ENCODE data around the gene CCSAP. TPM values are rescaled to one million over a fixed set of nuclear protein-coding genes. Genes with fewer than 3 reads are reported as not detected.
"Not testable (repeated sequence)": the region's sequence is repeated elsewhere in the genome, so short reads cannot be mapped to it uniquely, and the experiment has no call there.

Gene CCSAP
- total RNA-seq, 2 experiments from 2014 or later: 10.5 to 10.8 TPM

DNA sequence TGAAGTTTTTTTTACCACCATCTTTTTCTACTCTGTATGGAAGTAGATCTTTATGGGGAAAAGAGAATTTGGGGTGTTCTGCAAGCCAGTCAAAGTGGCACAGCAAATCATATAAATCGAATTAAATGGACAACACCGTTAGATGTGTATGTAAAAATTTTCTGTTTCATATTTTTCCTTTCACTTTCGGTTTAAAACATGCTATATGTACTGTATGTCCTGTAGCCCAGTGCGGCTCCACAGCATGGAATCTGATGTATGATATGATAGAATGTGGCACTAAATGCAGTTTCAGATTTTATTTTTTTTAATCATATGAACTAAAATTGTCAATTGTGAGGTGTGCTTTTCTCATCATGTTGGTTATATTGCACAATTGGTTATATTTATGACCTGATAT, 39.0 kb downstream of the CCSAP start:
- DNase-seq: no peak
- Mint-ChIP-seq H3K4me1 (peaks cover 9% of the 10 kb centered on the region), H3K4me3 (no peak overlapping the region), H3K9me3 (no peaks in the 10 kb centered on the region), H3K27me3 (no peaks in the 10 kb centered on the region), H3K36me3 (peaks cover 39% of the 10 kb centered on the region), H3K27ac (no peak overlapping the region)
- POLR2A ChIA-PET: no interaction called here
- ATAC-seq (ENCODE audit: low read depth): no peak

DNA sequence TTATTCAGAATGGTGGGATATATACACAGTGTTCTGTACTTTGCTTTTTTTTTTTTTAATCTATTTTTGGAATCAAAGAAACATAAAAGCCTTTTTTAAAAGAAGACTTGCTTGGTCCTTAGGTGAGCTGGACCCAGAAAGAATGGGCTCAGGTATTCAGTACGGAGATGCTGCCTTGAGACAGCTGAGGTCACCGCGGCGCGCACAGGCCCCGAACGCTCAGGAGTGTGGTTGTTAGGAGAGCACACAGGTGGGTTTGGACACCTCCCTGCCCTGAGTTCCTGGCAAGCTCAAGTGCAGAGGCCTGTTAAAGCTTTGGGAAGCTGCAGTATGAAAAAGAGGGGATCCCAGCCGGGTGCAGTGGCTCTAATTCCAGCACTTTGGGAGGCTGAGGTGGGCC, 40.1 kb downstream of the CCSAP start:
- Mint-ChIP-seq H3K27ac (peak overlapping the region; percentile 10), H3K4me1 (peaks cover 9% of the 10 kb centered on the region), H3K9me3 (no peaks in the 10 kb centered on the region), H3K27me3 (no peaks in the 10 kb centered on the region), H3K36me3 (peaks cover 34% of the 10 kb centered on the region), H3K4me3 (no peak overlapping the region)
- DNase-seq (no peak), ATAC-seq (ENCODE audit: low read depth) (no peak)
- POLR2A ChIA-PET: no interaction called here

DNA sequence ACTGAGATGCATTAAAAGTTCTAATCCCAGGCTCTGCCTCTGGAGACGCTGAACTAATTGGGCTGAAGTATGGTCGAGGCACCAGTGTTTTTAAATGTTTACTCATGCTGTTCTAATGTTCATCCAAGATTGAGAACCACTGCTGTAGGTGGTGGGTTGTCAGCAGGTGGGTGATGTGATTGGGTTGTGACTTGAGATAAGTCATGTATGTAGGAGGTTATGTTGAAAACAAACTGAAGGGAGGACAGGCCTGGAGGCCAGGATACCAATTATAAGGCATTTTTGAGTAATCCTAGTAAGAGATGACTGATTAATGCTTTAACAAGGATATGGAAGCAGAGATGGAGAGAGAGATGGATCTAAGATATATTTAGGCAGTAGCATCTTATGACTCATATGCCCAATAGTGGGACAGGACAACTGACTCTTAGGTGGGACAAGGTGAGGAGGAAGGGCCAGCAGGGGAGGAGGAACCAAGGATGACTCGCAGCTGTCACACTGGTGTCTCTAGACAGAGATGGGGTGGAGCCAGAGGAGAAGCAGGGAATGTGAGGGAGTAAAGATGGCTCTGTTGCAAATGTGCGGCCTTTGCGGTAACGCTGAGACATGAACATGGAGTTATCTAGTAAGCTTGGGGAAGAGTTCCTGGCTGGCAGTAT, 42.6 kb downstream of the CCSAP start:
- Mint-ChIP-seq H3K27ac (no peak overlapping the region), H3K4me1 (peaks cover 7% of the 10 kb centered on the region), H3K27me3 (no peaks in the 10 kb centered on the region), H3K4me3 (no peak overlapping the region), H3K36me3 (peaks cover 32% of the 10 kb centered on the region), H3K9me3 (no peaks in the 10 kb centered on the region)
- DNase-seq: no peak
- no peak for ATAC-seq (ENCODE audit: low read depth)
- POLR2A ChIA-PET: no interaction called here

DNA sequence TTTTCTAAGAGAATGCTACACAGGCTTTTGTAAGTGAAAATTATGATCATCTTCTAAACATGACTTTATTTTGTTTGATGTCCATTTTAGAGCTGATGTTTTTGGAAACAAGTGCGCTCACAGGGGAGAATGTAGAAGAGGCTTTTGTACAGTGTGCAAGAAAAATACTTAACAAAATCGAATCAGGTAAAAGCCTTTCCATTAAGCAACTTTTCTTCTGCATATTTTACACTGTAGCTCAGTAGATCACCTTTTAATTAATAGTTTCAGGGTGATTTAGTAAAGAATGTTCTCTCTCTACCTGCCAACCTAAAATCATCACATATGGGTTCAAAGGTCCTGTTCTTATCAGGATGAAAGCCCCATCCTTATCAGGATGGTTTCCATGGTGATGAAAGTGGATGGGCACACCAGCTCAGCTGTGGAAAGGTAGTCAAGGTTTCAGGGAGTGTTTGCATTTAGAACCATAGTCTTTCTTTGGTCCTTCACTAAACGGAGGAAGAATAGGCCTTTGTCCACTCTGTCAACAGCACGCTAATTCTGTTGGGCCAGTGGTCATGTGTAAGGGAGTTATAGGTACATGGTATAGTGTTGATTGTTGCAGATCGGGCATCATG, 43.9 kb downstream of the CCSAP start:
- Mint-ChIP-seq H3K27me3 (no peaks in the 10 kb centered on the region), H3K36me3 (peaks cover 32% of the 10 kb centered on the region), H3K4me3 (no peak overlapping the region), H3K4me1 (no peaks in the 10 kb centered on the region), H3K27ac (no peak overlapping the region), H3K9me3 (no peaks in the 10 kb centered on the region)
- DNase-seq (no peak), ATAC-seq (ENCODE audit: low read depth) (no peak)
- POLR2A ChIA-PET: no interaction called here

DNA sequence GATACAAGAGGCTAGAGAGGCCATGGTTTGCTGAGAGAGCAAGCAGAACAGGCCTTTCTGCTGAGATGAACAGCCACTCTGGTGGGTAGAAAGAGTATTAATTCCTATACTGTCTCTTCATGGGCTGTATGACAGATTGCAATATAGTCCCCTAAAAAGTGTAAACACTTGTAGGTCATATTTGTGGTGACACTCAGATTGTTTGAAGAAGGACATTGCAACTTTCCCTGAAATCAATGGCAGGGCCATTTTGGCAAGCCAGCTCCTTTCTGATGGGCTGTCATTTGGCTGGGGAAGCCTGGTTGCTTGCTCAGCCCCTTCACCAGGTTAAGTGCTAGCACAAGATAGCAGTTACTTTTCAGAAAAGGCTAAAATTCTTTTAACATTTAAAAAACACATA, 44.4 kb downstream of the CCSAP start:
- Mint-ChIP-seq H3K4me1 (no peaks in the 10 kb centered on the region), H3K4me3 (no peak overlapping the region), H3K27ac (no peak overlapping the region), H3K9me3 (no peaks in the 10 kb centered on the region), H3K36me3 (peaks cover 29% of the 10 kb centered on the region), H3K27me3 (no peaks in the 10 kb centered on the region)
- DNase-seq (no peak), ATAC-seq (ENCODE audit: low read depth) (no peak)
- POLR2A ChIA-PET: no interaction called here

DNA sequence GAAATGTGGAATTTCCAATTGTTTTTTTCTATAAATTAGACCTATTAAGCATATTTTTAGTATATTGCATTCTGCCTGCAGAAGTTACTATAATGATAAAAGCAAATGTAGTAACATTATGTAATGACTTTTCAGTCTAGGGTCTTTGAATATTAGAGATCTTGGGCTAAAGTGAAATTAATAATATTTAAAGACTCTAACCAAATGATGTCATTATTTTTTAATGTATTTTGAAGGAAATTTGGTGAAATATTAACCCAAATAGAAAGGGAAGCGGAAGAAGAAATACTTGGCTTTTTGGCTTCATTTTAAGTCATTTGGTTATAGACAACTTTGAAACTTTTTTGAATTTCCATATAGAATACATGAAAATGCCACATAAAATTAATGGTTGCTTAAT, 45.1 kb downstream of the CCSAP start:
- H3K36me3 Mint-ChIP-seq: peaks cover 23% of the 10 kb centered on the region
- no peak for ATAC-seq (ENCODE audit: low read depth)
- no peaks in the 10 kb centered on the region for H3K9me3 Mint-ChIP-seq
- no peak overlapping the region for H3K27ac Mint-ChIP-seq
- no peak for DNase-seq
- POLR2A ChIA-PET: no interaction called here
- no peaks in the 10 kb centered on the region for H3K4me1 Mint-ChIP-seq
- no peaks in the 10 kb centered on the region for H3K27me3 Mint-ChIP-seq
- H3K4me3 Mint-ChIP-seq: no peak overlapping the region

DNA sequence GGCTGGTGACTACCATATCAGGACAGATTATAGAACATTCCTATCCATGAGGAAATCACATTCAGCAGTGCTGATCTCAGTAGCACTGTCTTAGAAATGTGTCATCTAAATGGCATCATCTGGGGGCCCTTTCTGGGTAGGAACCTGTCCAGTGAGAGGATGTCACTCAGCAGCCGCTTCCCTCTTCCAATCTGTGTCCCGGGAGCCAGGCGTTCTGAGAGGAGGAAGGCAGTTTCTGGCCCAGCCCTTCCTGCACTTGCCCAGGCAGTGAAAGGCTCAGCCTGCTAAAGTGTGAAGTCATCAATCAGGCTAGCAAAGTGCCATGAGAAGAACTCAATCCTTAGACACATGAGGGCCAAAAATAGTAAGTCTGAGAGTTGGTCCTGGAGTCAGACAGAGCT, 46.3 kb downstream of the CCSAP start:
- Mint-ChIP-seq H3K27ac (no peak overlapping the region), H3K9me3 (peaks cover under 1% of the 10 kb centered on the region), H3K27me3 (no peaks in the 10 kb centered on the region), H3K36me3 (peaks cover 26% of the 10 kb centered on the region), H3K4me1 (no peaks in the 10 kb centered on the region), H3K4me3 (no peak overlapping the region)
- DNase-seq (no peak), ATAC-seq (ENCODE audit: low read depth) (no peak)
- POLR2A ChIA-PET: no interaction called here

DNA sequence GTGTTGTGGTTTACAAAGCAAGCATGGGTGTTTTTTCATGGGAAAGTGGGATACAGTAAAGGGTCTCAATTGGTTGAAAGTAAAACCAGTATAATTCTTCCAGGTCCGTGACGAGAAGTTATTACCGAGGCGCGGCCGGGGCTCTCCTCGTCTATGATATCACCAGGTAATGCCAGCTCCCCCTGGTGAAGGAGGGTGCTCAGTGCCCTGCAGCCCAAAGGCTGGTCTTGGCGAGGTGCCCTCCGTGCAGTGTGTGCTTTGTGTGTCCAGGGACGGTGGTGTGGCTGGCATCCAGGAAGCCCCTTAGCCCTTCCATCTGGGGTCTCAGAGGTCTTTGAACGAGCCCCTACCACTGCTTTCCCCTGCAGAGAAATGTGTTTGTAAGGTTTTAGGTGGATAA, 47.1 kb downstream of the CCSAP start:
- DNase-seq (no peak), ATAC-seq (ENCODE audit: low read depth) (no peak)
- Mint-ChIP-seq H3K36me3 (peaks cover 29% of the 10 kb centered on the region), H3K27me3 (no peaks in the 10 kb centered on the region), H3K9me3 (peaks cover 1% of the 10 kb centered on the region), H3K27ac (no peak overlapping the region), H3K4me3 (no peak overlapping the region), H3K4me1 (no peaks in the 10 kb centered on the region)
- POLR2A ChIA-PET: no interaction called here

DNA sequence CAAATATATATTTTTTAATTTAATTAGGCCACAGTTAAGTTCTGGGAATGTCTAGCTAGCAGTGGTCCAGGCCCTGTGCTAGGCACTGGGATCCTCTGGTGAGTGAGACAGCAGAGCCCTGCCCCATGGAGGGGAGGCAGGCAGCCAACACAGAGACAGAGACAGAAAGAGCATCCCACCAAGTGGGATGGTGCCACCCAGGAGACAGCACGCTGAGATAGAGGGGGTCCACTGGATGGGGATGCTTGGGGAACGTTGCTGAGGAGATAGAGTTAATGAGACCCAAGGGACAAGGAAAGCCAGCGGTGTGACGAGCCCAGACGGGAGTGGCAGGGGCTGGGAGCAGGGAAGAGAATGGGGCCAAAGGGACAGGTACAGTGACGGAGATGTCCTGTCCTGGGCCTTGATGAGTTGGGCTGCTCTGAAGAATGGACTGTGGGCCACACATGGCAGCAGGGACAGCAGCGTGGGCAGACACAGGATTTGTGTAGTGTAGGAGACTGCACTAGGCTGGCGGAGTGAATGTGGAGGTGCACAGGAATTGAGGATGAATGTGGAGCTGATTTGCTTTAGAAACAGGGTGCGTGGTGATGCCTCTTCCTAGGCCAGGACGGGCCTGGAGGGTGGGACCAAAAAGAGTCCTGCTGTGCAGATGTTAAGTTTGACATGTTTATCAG, 49.2 kb downstream of the CCSAP start:
- no peak for ATAC-seq (ENCODE audit: low read depth)
- no peaks in the 10 kb centered on the region for H3K27me3 Mint-ChIP-seq
- H3K4me1 Mint-ChIP-seq: peaks cover 2% of the 10 kb centered on the region
- H3K36me3 Mint-ChIP-seq: peaks cover 32% of the 10 kb centered on the region
- peaks cover 1% of the 10 kb centered on the region for H3K9me3 Mint-ChIP-seq
- no peak for DNase-seq
- POLR2A ChIA-PET: no interaction called here
- no peak overlapping the region for H3K4me3 Mint-ChIP-seq
- no peak overlapping the region for H3K27ac Mint-ChIP-seq

DNA sequence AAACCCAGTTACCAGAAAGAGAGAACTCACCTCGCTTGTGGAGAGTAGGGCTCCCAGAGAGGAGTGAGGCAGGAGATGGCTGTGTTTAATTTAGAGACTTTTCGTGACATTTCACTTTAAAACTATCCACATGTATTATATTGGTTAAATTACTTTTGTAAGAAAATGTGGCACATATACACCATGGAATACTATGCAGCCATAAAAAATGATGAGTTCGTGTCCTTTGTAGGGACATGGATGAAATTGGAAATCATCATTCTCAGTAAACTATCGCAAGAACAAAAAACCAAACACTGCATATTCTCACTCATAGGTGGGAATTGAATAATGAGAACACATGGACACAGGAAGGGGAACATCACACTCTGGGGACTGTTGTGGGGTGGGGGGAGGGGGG, 51.2 kb downstream of the CCSAP start:
- H3K4me3 Mint-ChIP-seq; ATAC-seq (ENCODE audit: low read depth); H3K27ac Mint-ChIP-seq; H3K27me3 Mint-ChIP-seq; H3K9me3 Mint-ChIP-seq; DNase-seq; POLR2A ChIA-PET; H3K4me1 Mint-ChIP-seq: not testable (repeated sequence)
- peaks cover 36% of the 10 kb centered on the region for H3K36me3 Mint-ChIP-seq

DNA sequence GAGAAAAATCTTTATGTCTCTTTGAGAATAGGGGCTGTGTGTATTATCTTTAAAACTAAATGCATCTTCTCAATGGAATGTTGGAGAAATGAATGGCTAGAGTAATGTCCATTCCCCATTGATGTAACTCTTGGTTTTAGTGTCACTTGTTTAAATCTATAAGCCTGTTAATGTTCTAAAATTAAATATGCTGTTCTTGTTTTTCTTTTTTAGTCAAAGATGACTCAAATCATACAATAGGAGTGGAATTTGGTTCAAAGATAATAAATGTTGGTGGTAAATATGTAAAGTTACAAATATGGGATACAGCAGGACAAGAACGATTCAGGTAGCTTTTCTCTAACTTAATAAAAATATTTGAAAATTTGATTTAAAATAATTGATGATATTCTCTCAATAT, 54.3 kb downstream of the CCSAP start:
- Mint-ChIP-seq H3K27me3 (no peaks in the 10 kb centered on the region), H3K9me3 (peaks cover 1% of the 10 kb centered on the region), H3K4me1 (peaks cover 7% of the 10 kb centered on the region), H3K36me3 (peaks cover 40% of the 10 kb centered on the region), H3K27ac (no peak overlapping the region), H3K4me3 (no peak overlapping the region)
- ATAC-seq (ENCODE audit: low read depth) (no peak), DNase-seq (no peak)
- POLR2A ChIA-PET: no interaction called here

DNA sequence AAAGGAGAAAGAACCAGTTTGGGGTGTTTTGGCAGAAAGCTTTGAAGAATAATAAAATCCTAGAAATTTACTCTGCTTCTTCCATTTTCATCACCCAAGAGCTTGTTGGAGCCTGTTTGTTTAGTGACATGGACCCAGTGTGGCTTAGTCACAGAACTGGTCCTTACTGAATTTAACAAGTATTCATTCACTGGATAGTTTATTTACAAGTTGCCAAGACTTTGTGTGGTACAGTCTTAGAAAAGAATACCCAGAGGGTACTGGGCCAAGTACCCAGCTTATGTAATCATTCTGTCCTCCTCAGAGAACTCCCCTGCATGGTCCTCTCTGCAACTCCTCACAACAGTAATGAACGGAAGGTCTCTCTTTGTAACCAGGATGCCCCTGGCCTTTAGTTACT, 55.6 kb downstream of the CCSAP start:
- Mint-ChIP-seq H3K27me3 (no peaks in the 10 kb centered on the region), H3K27ac (no peak overlapping the region), H3K36me3 (peaks cover 49% of the 10 kb centered on the region), H3K9me3 (peaks cover 1% of the 10 kb centered on the region), H3K4me1 (peaks cover 7% of the 10 kb centered on the region), H3K4me3 (no peak overlapping the region)
- ATAC-seq (ENCODE audit: low read depth) (no peak), DNase-seq (no peak)
- POLR2A ChIA-PET: no interaction called here

DNA sequence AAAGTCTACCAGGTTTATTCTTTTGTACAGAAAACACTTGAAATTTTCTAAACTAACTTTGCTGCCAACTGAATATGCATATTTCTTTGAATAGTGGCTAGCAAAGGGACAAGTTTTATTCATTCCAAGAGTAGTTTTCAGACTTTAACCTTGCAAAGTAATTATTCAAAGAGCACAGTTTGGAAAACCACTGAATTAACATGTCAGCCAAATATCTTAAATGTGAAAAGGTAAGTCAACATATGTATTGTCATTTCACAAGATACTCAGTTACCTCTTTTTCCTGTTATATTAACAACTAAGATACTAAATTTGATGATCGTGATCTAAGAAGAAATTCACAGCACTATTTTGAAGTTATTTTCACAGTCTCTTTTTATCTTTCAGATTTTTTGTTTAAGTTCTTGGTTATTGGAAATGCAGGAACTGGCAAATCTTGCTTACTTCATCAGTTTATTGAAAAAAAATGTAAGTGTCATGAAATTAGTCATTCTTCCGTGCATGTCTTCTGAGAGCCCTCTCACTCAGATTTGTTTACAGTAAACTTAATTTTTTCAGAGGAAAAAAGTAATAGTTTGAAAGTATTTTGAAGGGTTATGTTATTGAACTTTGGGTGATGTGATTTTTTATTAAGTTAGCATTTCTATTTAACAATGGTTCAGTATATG, 56.6 kb downstream of the CCSAP start:
- Mint-ChIP-seq H3K4me3 (no peak overlapping the region), H3K27ac (no peak overlapping the region), H3K27me3 (no peaks in the 10 kb centered on the region), H3K9me3 (no peaks in the 10 kb centered on the region), H3K4me1 (peaks cover 7% of the 10 kb centered on the region), H3K36me3 (peaks cover 44% of the 10 kb centered on the region)
- ATAC-seq (ENCODE audit: low read depth) (no peak), DNase-seq (no peak)
- POLR2A ChIA-PET: no interaction called here

DNA sequence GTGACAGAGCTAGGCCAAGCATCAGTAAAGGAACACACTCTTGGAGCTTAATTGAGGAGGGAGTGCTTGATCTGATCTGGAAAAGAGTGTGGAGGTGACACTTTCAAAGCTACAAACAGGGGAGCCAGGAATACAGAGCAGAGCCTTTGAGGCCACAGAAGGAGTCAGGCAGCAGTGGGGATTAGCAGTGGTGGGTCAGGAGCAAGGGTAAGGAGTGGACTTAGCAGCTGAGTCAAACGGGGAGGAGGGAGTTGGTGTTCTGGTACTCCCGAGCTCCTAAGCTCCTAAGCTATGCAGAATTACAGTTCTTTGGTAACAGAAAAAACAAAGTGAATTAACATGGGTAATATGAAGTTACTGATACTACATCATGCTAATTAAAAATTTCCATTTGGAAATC, 57.4 kb downstream of the CCSAP start:
- H3K36me3 Mint-ChIP-seq: peaks cover 39% of the 10 kb centered on the region
- peaks cover 7% of the 10 kb centered on the region for H3K4me1 Mint-ChIP-seq

More for the DNA sequence above, 57.4 kb downstream of the CCSAP start:
- H3K27me3 Mint-ChIP-seq: no peaks in the 10 kb centered on the region
- no peak for DNase-seq
- ATAC-seq (ENCODE audit: low read depth): no peak
- no peaks in the 10 kb centered on the region for H3K9me3 Mint-ChIP-seq
- H3K4me3 Mint-ChIP-seq: no peak overlapping the region
- POLR2A ChIA-PET: no interaction called here
- no peak overlapping the region for H3K27ac Mint-ChIP-seq
